Fibroblast of lung (primary cell): ENCODE measurements around the gene ZC3H7B. TPM values are rescaled to one million over a fixed set of nuclear protein-coding genes. Genes with fewer than 3 reads are reported as not detected.

Experiments
- DNase-seq, 2 donors: peaks; one replicate each; pipeline versions ENCODE4 v3.0.0 to v3.0.0-alpha.2; 2010; ENCODE audit warnings: low read depth in 2 of 2
- H2AFZ ChIP-seq: 2 replicates; pipeline ENCODE4 v1.5.1; 2012; ENCODE audit warnings: low read length, control low read depth, inconsistent platforms
- H3K27ac ChIP-seq: 2 replicates; pipeline ENCODE4 v1.5.1; 2011; ENCODE audit warnings: low read length, control low read depth; ENCODE audit not compliant: insufficient read depth
- H3K27me3 ChIP-seq: 2 replicates; pipeline ENCODE4 v1.5.1; 2011; ENCODE audit warnings: mild to moderate bottlenecking, low read length; ENCODE audit not compliant: control insufficient read depth, insufficient read depth
- H3K36me3 ChIP-seq: 2 replicates; pipeline ENCODE4 v1.5.1; 2011; ENCODE audit warnings: low read length; ENCODE audit not compliant: control insufficient read depth, insufficient read depth
- H3K4me1 ChIP-seq: 2 replicates; pipeline ENCODE4 v1.5.1; 2011; ENCODE audit warnings: low read length; ENCODE audit not compliant: control insufficient read depth, insufficient read depth; ENCODE audit errors: extremely low read depth
- H3K4me2 ChIP-seq: 2 replicates; pipeline ENCODE4 v1.5.1; 2011; ENCODE audit warnings: low read length, control low read depth; ENCODE audit not compliant: insufficient read depth; ENCODE audit errors: extremely low read depth
- H3K4me3 ChIP-seq, 4 experiments: fragments of 200-600 bp in 1 of 4; sonication (generic) in 1 of 4; replicated peaks in 1 of 4; 2 replicates each; pipeline ENCODE4 v1.5.1; 2011 to 2016; ENCODE audit warnings: low read length in 4 of 4, low read depth in 3 of 4, mild to moderate bottlenecking in 3 of 4, control low read depth in 2 of 4, inconsistent platforms in 1 of 4, mixed read lengths in 1 of 4; ENCODE audit not compliant: insufficient read depth in 1 of 4; ENCODE audit errors: control extremely low read depth in 1 of 4
- H3K79me2 ChIP-seq: 2 replicates; pipeline ENCODE4 v1.5.1; 2012; ENCODE audit warnings: mild to moderate bottlenecking, low read length, inconsistent platforms; ENCODE audit not compliant: control insufficient read depth, insufficient read depth
- H3K9ac ChIP-seq: 2 replicates; pipeline ENCODE4 v1.5.1; 2011; ENCODE audit warnings: mild to moderate bottlenecking, low read length, control low read depth; ENCODE audit not compliant: insufficient read depth
- H3K9me3 ChIP-seq: 2 replicates; pipeline ENCODE4 v1.5.1; 2012; ENCODE audit warnings: low read depth, low read length; ENCODE audit not compliant: control insufficient read depth, insufficient read depth
- H4K20me1 ChIP-seq: 2 replicates; pipeline ENCODE4 v1.5.1; 2011; ENCODE audit warnings: low read length; ENCODE audit not compliant: control insufficient read depth, insufficient read depth; ENCODE audit errors: extremely low read depth
- EZH2 ChIP-seq: IDR thresholded peaks from 2 replicates; pipeline ENCODE4 v1.5.1; 2012; ENCODE audit warnings: low read length, control low read depth, mild to moderate bottlenecking; ENCODE audit errors: missing control alignments
- polyA plus RNA-seq, 2 donors: library from polyadenylated mRNA; depleted of rRNA in 1 of 2; stranded (reverse) in 1 of 2; unstranded in 1 of 2; fragments of >200 nt; gene quantifications; 2 replicates each; pipeline ENCODE4 v1.2.1, GENCODE V29; 2011 to 2012; ENCODE audit warnings: missing spikeins in 1 of 2
- total RNA-seq: library from RNA; depleted of rRNA; stranded (reverse); fragments of >200 nt; gene quantifications from 2 replicates; pipeline ENCODE4 v1.2.1, GENCODE V29; 2014
- TF ChIP-seq, protein P1 (sequence below), 2 donors: IDR thresholded peaks in 1 of 2; conservative IDR thresholded peaks in 1 of 2; 1 replicate in 1 of 2; 2 replicates in 1 of 2; pipeline ENCODE4 v1.5.1; 2011 to 2012; ENCODE audit warnings: low read length in 2 of 2, control low read depth in 1 of 2, inconsistent platforms in 1 of 2, low read depth in 1 of 2, mild to moderate bottlenecking in 1 of 2

Gene ZC3H7B
- total and polyA plus RNA-seq, 2 donors (not counting 1 experiment from before 2014, with no cell fraction given): 30.6 to 64.4 TPM

DNA sequence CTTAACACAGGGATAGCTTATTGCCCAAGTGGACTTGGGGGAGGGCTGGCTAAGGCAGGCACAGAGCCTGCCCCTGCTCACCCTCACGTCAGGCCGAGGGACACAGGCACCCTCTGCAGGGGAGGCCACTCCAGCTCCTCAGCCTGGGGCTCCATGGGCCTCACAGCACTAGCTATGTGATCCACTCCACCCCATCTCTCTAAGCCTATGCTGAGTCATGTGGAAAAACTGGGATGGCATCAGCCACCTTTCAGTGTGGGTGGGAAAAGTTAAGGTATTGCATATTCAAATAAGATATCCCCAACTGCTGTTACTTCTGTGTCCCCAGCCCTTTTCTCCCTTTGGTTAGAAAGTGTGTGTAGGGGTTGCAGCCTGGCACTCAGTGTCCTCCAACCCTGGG, 37.6 kb upstream of the ZC3H7B start:
- peak in 1 of 2 donors; percentile 20 for DNase-seq
- no peaks in the 10 kb centered on the region for H4K20me1 ChIP-seq
- H3K27me3 ChIP-seq: no peaks in the 10 kb centered on the region
- H3K9me3 ChIP-seq: no peaks in the 10 kb centered on the region
- no peak overlapping the region for H3K9ac ChIP-seq
- H3K4me3 ChIP-seq: no peak overlapping the region
- H3K4me2 ChIP-seq: no peak overlapping the region
- H3K27ac ChIP-seq: no peak overlapping the region
- H3K4me1 ChIP-seq: no peaks in the 10 kb centered on the region
- no peak overlapping the region for H2AFZ ChIP-seq
- TF ChIP-seq EZH2: no peak
- TF ChIP-seq, protein P1, sequence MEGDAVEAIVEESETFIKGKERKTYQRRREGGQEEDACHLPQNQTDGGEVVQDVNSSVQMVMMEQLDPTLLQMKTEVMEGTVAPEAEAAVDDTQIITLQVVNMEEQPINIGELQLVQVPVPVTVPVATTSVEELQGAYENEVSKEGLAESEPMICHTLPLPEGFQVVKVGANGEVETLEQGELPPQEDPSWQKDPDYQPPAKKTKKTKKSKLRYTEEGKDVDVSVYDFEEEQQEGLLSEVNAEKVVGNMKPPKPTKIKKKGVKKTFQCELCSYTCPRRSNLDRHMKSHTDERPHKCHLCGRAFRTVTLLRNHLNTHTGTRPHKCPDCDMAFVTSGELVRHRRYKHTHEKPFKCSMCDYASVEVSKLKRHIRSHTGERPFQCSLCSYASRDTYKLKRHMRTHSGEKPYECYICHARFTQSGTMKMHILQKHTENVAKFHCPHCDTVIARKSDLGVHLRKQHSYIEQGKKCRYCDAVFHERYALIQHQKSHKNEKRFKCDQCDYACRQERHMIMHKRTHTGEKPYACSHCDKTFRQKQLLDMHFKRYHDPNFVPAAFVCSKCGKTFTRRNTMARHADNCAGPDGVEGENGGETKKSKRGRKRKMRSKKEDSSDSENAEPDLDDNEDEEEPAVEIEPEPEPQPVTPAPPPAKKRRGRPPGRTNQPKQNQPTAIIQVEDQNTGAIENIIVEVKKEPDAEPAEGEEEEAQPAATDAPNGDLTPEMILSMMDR (conservative IDR thresholded peaks at IDR 0.05 in 1 of 2, IDR thresholded peaks at IDR 0.05 in 1 of 2; ENCODE audit: low read depth in 1 of 2, low read length in 2 of 2): no peak
- peaks cover 3% of the 10 kb centered on the region for H3K79me2 ChIP-seq
- peaks cover 49% of the 10 kb centered on the region for H3K36me3 ChIP-seq

DNA sequence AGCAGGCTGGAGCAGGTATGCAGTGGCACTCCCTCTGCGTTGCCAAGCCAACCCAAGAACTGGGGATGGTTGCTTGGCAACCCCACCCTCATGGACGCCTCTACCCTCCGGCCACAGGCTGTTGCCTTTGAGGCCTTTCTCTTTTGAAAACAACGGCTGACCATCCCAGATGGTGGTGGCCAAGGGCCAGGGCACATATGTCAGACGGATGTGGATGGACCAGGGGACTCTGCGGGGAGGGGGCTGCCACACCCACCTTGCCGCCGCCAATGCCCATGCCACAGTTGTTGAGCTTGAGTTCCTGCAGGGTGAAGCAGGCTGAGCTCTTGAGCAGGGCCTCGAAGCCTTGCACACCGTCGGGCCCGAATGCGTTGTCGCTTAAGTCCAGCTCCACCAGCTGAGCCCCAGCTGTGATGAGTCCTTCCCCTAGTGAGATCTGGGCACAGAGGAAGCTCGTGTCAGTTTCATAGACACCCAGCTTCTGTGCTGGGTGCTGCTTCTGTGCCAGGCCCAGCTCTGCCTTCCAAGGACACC, 36.9 kb upstream of the ZC3H7B start:
- Histone ChIP-seq H3K4me2 (no peak overlapping the region), H3K27me3 (no peaks in the 10 kb centered on the region), H3K9me3 (no peaks in the 10 kb centered on the region), H3K4me1 (no peaks in the 10 kb centered on the region), H3K9ac (no peak overlapping the region), H3K4me3 (no peak overlapping the region), H4K20me1 (no peaks in the 10 kb centered on the region), H2AFZ (no peak overlapping the region), H3K27ac (no peak overlapping the region), H3K79me2 (no peaks in the 10 kb centered on the region), H3K36me3 (peaks cover 46% of the 10 kb centered on the region)
- TF ChIP-seq, protein P1 (conservative IDR thresholded peaks at IDR 0.05 in 1 of 2, IDR thresholded peaks at IDR 0.05 in 1 of 2; ENCODE audit: low read depth in 1 of 2, low read length in 2 of 2): no peak
- TF ChIP-seq EZH2: no peak
- no peak for DNase-seq

DNA sequence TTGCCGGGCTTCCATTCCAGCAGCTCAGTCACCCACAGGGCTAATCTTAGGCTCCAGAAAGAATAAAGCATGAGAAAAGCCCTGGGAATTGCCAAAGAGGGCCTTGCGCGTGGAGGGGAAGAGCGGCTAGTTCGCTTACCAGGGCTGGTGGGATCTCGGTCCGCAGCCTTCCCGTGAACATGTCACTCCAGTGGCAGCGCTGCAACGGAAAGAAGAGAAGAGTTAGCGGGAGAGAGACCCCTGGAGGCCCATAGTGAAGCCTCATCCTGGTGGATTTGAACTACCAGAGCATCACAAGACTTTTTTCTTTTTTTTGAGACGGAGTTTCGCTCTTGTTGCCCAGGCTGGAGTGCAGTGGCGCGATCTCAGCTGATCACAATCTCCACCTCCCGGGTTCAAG, 33.4 kb upstream of the ZC3H7B start:
- no peak for DNase-seq
- H3K79me2 ChIP-seq: peaks cover 5% of the 10 kb centered on the region
- no peaks in the 10 kb centered on the region for H4K20me1 ChIP-seq
- H3K4me3 ChIP-seq: no peak overlapping the region
- no peak overlapping the region for H2AFZ ChIP-seq
- H3K36me3 ChIP-seq: peaks cover 38% of the 10 kb centered on the region
- no peak overlapping the region for H3K27ac ChIP-seq
- no peaks in the 10 kb centered on the region for H3K4me1 ChIP-seq
- H3K4me2 ChIP-seq: no peak overlapping the region
- no peaks in the 10 kb centered on the region for H3K27me3 ChIP-seq
- H3K9me3 ChIP-seq: no peaks in the 10 kb centered on the region
- TF ChIP-seq, protein P1 (conservative IDR thresholded peaks at IDR 0.05 in 1 of 2, IDR thresholded peaks at IDR 0.05 in 1 of 2; ENCODE audit: low read depth in 1 of 2, low read length in 2 of 2): no peak
- no peak for TF ChIP-seq EZH2
- no peak overlapping the region for H3K9ac ChIP-seq
